Measurements from ENCODE around the gene SIX1. TPM values are rescaled to one million over a fixed set of nuclear protein-coding genes. Genes with fewer than 3 reads are reported as not detected.

The SIX1 gene
- total and polyA plus RNA-seq, 2 of the 13 experiments (the other 11 are each of a cell fraction or from before 2014, with no cell fraction given), result 1.7 to 6.5 TPM

DNA sequence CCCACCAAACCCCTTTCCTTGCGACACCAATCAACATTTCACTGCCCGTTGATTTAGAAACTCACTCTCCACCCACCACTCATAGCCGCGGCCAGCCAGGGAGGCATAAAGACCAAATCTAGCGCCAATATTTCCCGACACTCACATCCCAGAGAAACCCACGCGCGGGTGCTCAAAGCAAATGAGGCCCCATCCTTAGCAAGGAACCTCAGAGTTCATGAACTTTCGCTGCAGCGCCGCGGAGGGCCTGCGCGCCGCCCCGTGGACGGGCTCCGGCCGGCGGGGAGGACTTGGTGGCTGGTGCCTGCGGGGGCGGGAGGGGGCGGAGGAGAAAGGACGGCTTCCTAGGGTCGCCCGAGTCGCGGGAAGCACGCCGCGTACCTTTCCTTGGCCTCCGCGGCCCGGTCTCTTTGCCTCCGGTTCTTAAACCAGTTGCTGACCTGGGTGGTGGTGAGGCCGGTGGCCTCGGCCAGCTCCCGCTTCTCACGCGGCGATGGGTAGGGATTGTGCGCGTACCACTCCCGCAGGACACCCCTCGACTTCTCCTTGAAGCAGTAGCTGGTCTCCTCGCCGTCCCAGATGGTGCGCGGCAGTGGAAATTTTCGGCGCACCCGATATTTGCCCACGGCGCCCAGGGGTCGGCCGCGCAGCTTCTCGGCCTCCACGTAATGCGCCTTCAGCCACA, 886 bp downstream of the SIX1 start (continued):
- TF ChIP-seq, protein P1, sequence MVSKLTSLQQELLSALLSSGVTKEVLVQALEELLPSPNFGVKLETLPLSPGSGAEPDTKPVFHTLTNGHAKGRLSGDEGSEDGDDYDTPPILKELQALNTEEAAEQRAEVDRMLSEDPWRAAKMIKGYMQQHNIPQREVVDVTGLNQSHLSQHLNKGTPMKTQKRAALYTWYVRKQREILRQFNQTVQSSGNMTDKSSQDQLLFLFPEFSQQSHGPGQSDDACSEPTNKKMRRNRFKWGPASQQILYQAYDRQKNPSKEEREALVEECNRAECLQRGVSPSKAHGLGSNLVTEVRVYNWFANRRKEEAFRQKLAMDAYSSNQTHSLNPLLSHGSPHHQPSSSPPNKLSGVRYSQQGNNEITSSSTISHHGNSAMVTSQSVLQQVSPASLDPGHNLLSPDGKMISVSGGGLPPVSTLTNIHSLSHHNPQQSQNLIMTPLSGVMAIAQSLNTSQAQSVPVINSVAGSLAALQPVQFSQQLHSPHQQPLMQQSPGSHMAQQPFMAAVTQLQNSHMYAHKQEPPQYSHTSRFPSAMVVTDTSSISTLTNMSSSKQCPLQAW (CRISPR knock-in tag; IDR thresholded peaks at IDR 0.05), result no peak
- TF ChIP-seq NCOR1 (IDR thresholded peaks at IDR 0.05; ENCODE audit: borderline replicate concordance, low read length) (no peak), ZNF331 (CRISPR knock-in tag; IDR thresholded peaks at IDR 0.05) (0 out of 2 replicates have a peak, but pooled peaks have one; percentile 25), ZSCAN22 (CRISPR knock-in tag; IDR thresholded peaks at IDR 0.05) (no peak), HNF4G (IDR thresholded peaks at IDR 0.05; ENCODE audit: borderline replicate concordance, low read depth, low read length) (no peak), HNF4G (CRISPR knock-in tag; IDR thresholded peaks at IDR 0.05; ENCODE audit: borderline replicate concordance, low read depth) (no peak), STAG1 (CRISPR knock-in tag; IDR thresholded peaks at IDR 0.05) (peak; percentile 19; the same call in 1 of the 2 replicates), JUN (CRISPR knock-in tag; IDR thresholded peaks at IDR 0.05) (no peak; the same call in 1 of the 2 replicates), ZFYVE20 (CRISPR knock-in tag; IDR thresholded peaks at IDR 0.05; ENCODE audit: borderline replicate concordance, low read depth) (0 out of 2 replicates have a peak, but pooled peaks have one; percentile 35), SMAD9 (CRISPR knock-in tag; IDR thresholded peaks at IDR 0.05) (no peak), CAMTA2 (CRISPR knock-in tag; IDR thresholded peaks at IDR 0.05; ENCODE audit: borderline replicate concordance) (no peak), SCMH1 (CRISPR knock-in tag; IDR thresholded peaks at IDR 0.05; ENCODE audit: borderline replicate concordance) (no peak), ZNF570 (CRISPR knock-in tag; IDR thresholded peaks at IDR 0.05; ENCODE audit: borderline replicate concordance) (no peak), SOX6 (IDR thresholded peaks at IDR 0.05) (no peak), SOX6 (CRISPR knock-in tag; IDR thresholded peaks at IDR 0.05) (no peak)
- TF ChIP-seq, protein P2, sequence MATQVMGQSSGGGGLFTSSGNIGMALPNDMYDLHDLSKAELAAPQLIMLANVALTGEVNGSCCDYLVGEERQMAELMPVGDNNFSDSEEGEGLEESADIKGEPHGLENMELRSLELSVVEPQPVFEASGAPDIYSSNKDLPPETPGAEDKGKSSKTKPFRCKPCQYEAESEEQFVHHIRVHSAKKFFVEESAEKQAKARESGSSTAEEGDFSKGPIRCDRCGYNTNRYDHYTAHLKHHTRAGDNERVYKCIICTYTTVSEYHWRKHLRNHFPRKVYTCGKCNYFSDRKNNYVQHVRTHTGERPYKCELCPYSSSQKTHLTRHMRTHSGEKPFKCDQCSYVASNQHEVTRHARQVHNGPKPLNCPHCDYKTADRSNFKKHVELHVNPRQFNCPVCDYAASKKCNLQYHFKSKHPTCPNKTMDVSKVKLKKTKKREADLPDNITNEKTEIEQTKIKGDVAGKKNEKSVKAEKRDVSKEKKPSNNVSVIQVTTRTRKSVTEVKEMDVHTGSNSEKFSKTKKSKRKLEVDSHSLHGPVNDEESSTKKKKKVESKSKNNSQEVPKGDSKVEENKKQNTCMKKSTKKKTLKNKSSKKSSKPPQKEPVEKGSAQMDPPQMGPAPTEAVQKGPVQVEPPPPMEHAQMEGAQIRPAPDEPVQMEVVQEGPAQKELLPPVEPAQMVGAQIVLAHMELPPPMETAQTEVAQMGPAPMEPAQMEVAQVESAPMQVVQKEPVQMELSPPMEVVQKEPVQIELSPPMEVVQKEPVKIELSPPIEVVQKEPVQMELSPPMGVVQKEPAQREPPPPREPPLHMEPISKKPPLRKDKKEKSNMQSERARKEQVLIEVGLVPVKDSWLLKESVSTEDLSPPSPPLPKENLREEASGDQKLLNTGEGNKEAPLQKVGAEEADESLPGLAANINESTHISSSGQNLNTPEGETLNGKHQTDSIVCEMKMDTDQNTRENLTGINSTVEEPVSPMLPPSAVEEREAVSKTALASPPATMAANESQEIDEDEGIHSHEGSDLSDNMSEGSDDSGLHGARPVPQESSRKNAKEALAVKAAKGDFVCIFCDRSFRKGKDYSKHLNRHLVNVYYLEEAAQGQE (IDR thresholded peaks at IDR 0.05; ENCODE audit: borderline replicate concordance in 1 of 2, low read depth in 1 of 2, low read length in 2 of 2), result no peak
- TF ChIP-seq, protein P3, sequence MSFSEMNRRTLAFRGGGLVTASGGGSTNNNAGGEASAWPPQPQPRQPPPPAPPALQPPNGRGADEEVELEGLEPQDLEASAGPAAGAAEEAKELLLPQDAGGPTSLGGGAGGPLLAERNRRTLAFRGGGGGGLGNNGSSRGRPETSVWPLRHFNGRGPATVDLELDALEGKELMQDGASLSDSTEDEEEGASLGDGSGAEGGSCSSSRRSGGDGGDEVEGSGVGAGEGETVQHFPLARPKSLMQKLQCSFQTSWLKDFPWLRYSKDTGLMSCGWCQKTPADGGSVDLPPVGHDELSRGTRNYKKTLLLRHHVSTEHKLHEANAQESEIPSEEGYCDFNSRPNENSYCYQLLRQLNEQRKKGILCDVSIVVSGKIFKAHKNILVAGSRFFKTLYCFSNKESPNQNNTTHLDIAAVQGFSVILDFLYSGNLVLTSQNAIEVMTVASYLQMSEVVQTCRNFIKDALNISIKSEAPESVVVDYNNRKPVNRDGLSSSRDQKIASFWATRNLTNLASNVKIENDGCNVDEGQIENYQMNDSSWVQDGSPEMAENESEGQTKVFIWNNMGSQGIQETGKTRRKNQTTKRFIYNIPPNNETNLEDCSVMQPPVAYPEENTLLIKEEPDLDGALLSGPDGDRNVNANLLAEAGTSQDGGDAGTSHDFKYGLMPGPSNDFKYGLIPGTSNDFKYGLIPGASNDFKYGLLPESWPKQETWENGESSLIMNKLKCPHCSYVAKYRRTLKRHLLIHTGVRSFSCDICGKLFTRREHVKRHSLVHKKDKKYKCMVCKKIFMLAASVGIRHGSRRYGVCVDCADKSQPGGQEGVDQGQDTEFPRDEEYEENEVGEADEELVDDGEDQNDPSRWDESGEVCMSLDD (CRISPR knock-in tag; IDR thresholded peaks at IDR 0.05; ENCODE audit: borderline replicate concordance), result no peak
- TF ChIP-seq, protein P4, sequence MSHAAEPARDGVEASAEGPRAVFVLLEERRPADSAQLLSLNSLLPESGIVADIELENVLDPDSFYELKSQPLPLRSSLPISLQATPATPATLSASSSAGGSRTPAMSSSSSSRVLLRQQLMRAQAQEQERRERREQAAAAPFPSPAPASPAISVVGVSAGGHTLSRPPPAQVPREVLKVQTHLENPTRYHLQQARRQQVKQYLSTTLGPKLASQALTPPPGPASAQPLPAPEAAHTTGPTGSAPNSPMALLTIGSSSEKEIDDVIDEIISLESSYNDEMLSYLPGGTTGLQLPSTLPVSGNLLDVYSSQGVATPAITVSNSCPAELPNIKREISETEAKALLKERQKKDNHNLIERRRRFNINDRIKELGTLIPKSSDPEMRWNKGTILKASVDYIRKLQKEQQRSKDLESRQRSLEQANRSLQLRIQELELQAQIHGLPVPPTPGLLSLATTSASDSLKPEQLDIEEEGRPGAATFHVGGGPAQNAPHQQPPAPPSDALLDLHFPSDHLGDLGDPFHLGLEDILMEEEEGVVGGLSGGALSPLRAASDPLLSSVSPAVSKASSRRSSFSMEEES (CRISPR knock-in tag; IDR thresholded peaks at IDR 0.05), result no peak; the same call in 1 of the 2 replicates
- TF ChIP-seq, protein P5, sequence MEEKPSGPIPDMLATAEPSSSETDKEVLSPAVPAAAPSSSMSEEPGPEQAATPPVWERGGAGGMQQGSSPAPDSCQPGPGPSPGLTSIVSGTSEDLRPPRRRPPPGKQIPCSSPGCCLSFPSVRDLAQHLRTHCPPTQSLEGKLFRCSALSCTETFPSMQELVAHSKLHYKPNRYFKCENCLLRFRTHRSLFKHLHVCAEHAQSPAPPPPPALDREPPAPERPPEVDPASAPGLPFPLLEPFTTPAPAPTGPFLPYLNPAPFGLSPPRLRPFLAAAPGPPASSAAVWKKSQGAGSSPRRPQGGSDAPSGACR (CRISPR knock-in tag; IDR thresholded peaks at IDR 0.05), result no peak
